Esophagus muscularis mucosa (tissue), 3 donors: ENCODE measurements around the gene COL19A1.

Experiments
- CTCF ChIP-seq, 3 experiments: fragments of 200-600 bp in 2 of 3; fragments of 450-650 bp in 1 of 3; sonication (generic) in 2 of 3; IDR thresholded peaks; one replicate each; pipeline ENCODE4 v1.5.1; 2017 to 2019; ENCODE audit warnings: antibody characterized with exemption in 3 of 3, mild to moderate bottlenecking in 2 of 3, moderate library complexity in 1 of 3
- POLR2A ChIP-seq: fragments of 450-650 bp; IDR thresholded peaks from one replicate; pipeline ENCODE4 v1.6.1; 2017; ENCODE audit warnings: antibody characterized with exemption, moderate library complexity, mild to moderate bottlenecking, low read depth
- POLR2AphosphoS5 ChIP-seq, 2 donors: sonication (generic); formaldehyde crosslinking; IDR thresholded peaks; one replicate each; pipeline ENCODE4 v1.6.1; 2017; ENCODE audit warnings: antibody characterized with exemption in 2 of 2

- TF ChIP-seq CTCF (IDR thresholded peaks at IDR 0.05) (no peak), POLR2A (no peak), POLR2AphosphoS5 (IDR thresholded peaks at IDR 0.05) (no peak)
Measured at GRCh38 chr6:69825904-69826303, 40.5 kb upstream of the COL19A1 start.
